Keratinocyte (primary cell): ENCODE data around the gene ZBTB34. TPM values are rescaled to one million over a fixed set of nuclear protein-coding genes. Genes with fewer than 3 reads are reported as not detected.

Experiments used
- DNase-seq: peaks from one replicate; pipeline ENCODE4 v3.0.0-alpha.2; 2011; ENCODE audit warnings: low read depth, missing footprints, low spot score
- FAIRE-seq: peaks from 2 replicates; lab custom pipeline; 2011; peaks lifted over from hg19 to GRCh38; lab: Jason Lieb, UNC
- H2AFZ ChIP-seq: 2 replicates; pipeline ENCODE4 v1.6.0; 2012; ENCODE audit warnings: low read length, control low read depth, inconsistent platforms; ENCODE audit not compliant: control insufficient read depth
- H3K27ac ChIP-seq: 2 replicates; pipeline ENCODE4 v1.5.1; 2011; ENCODE audit warnings: low read length; ENCODE audit not compliant: control insufficient read depth, insufficient read depth
- H3K27me3 ChIP-seq: 3 replicates; pipeline ENCODE4 v1.6.0; 2011; ENCODE audit warnings: low read length; ENCODE audit not compliant: control insufficient read depth, insufficient read depth; ENCODE audit errors: extremely low read depth
- H3K36me3 ChIP-seq, 2 experiments: 2 replicates in 1 of 2; 3 replicates in 1 of 2; pipeline ENCODE4 v1.5.1; 2011; ENCODE audit warnings: low read length in 2 of 2, mild to moderate bottlenecking in 1 of 2; ENCODE audit not compliant: control insufficient read depth in 2 of 2, insufficient read depth in 2 of 2; ENCODE audit errors: extremely low read depth in 1 of 2
- H3K4me1 ChIP-seq: 3 replicates; pipeline ENCODE4 v1.5.1; 2011; ENCODE audit warnings: low read length; ENCODE audit not compliant: control insufficient read depth, insufficient read depth; ENCODE audit errors: extremely low read depth
- H3K4me2 ChIP-seq: 3 replicates; pipeline ENCODE4 v1.6.0; 2011; ENCODE audit warnings: low read depth, low read length; ENCODE audit not compliant: control insufficient read depth, insufficient read depth; ENCODE audit errors: extremely low read depth
- H3K4me3 ChIP-seq, 3 experiments: fragments of 200-600 bp in 1 of 3; sonication (generic) in 1 of 3; 2 replicates in 2 of 3; 3 replicates in 1 of 3; pipeline ENCODE4 v1.5.1; 2011 to 2016; ENCODE audit warnings: low read length in 3 of 3, mild to moderate bottlenecking in 3 of 3, control low read depth in 2 of 3, inconsistent platforms in 1 of 3, low read depth in 1 of 3, mixed read lengths in 1 of 3, mixed run types in 1 of 3, moderate library complexity in 1 of 3; ENCODE audit not compliant: control insufficient read depth in 2 of 3, insufficient read depth in 2 of 3; ENCODE audit errors: extremely low read depth in 1 of 3
- H3K79me2 ChIP-seq: 2 replicates; pipeline ENCODE4 v1.6.0; 2012; ENCODE audit warnings: low read length; ENCODE audit not compliant: control insufficient read depth, insufficient read depth
- H3K9ac ChIP-seq: 3 replicates; pipeline ENCODE4 v1.6.0; 2011; ENCODE audit warnings: low read length; ENCODE audit not compliant: control insufficient read depth, insufficient read depth; ENCODE audit errors: extremely low read depth
- H3K9me1 ChIP-seq: 3 replicates; pipeline ENCODE4 v1.6.0; 2011; ENCODE audit warnings: low read length; ENCODE audit not compliant: control insufficient read depth, insufficient read depth; ENCODE audit errors: extremely low read depth
- H3K9me3 ChIP-seq: 2 replicates; pipeline ENCODE4 v1.5.1; 2012; ENCODE audit warnings: low read depth, low read length; ENCODE audit not compliant: control insufficient read depth
- H4K20me1 ChIP-seq: 3 replicates; pipeline ENCODE4 v1.6.0; 2011; ENCODE audit warnings: low read length; ENCODE audit not compliant: control insufficient read depth, insufficient read depth; ENCODE audit errors: extremely low read depth
- CTCF ChIP-seq, 3 experiments: IDR thresholded peaks in 1 of 3; conservative IDR thresholded peaks in 1 of 3; optimal IDR thresholded peaks in 1 of 3; 2 replicates in 2 of 3; 3 replicates in 1 of 3; pipeline versions ENCODE3 to v1.5.1; 2011; ENCODE audit warnings: low read length in 3 of 3, mild to moderate bottlenecking in 3 of 3, moderate library complexity in 2 of 3, control low read depth in 1 of 3, inconsistent platforms in 1 of 3; ENCODE audit not compliant: insufficient read depth in 2 of 3; ENCODE audit errors: extremely low read depth in 1 of 3
- EZH2 ChIP-seq: IDR thresholded peaks from one replicate; pipeline ENCODE4 v1.6.1; 2012; ENCODE audit warnings: inconsistent platforms, mild to moderate bottlenecking, low read length, moderate library complexity
- dilution Hi-C: fragments of 300-500 bp; cut with MboI; formaldehyde crosslinking; loops from one replicate; pipeline ENCODE4 v1.7.0; 2020; ENCODE audit warnings: low sequenced_read_pairs; ENCODE audit not compliant: extremely low pct_ligation_motif_present
- polyA plus RNA-seq, 5 experiments: library from polyadenylated mRNA; depleted of rRNA in 3 of 5; stranded (reverse) in 3 of 5; stranded (forward) in 1 of 5; unstranded in 1 of 5; fragments of >200 nt; gene quantifications; 1 replicate in 1 of 5; 2 replicates in 3 of 5; 3 replicates in 1 of 5; pipeline versions ENCODE4 v1.2.1 to v1.2.3, GENCODE V29; 2011 to 2012; ENCODE audit warnings: missing spikeins in 2 of 5, low read depth in 1 of 5, low replicate concordance in 1 of 5

The ZBTB34 gene
- polyA plus RNA-seq, 1 donor (not counting 4 experiments of a cell fraction or from before 2014, with no cell fraction given): 6.4 TPM

GRCh38 chr9:126844085-126844484, 16.4 kb upstream of the ZBTB34 start:
- no peak overlapping the region for H3K27ac ChIP-seq
- no peaks in the 10 kb centered on the region for H3K9me1 ChIP-seq
- H2AFZ ChIP-seq: no peak overlapping the region
- dilution Hi-C loops: no loop called here
- no peak for FAIRE-seq
- no peak overlapping the region for H3K4me3 ChIP-seq
- TF ChIP-seq CTCF (optimal IDR thresholded peaks at IDR 0.05 in 1 of 3, IDR thresholded peaks at IDR 0.05 in 1 of 3, conservative IDR thresholded peaks at IDR 0.05 in 1 of 3; ENCODE audit: extremely low read depth in 1 of 3, insufficient read depth in 2 of 3, low read length in 3 of 3): no peak
- TF ChIP-seq EZH2: no peak
- no peaks in the 10 kb centered on the region for H3K27me3 ChIP-seq
- peaks cover 10% of the 10 kb centered on the region for H3K4me1 ChIP-seq
- no peaks in the 10 kb centered on the region for H4K20me1 ChIP-seq
- no peaks in the 10 kb centered on the region for H3K79me2 ChIP-seq
- H3K36me3 ChIP-seq: no peaks in the 10 kb centered on the region
- H3K9me3 ChIP-seq: no peaks in the 10 kb centered on the region
- DNase-seq: no peak
- peak overlapping the region; percentile 29 for H3K4me2 ChIP-seq
- no peak overlapping the region for H3K9ac ChIP-seq

- no peaks in the 10 kb centered on the region for H3K27me3 ChIP-seq
- no peak for DNase-seq
- no peak overlapping the region for H3K4me3 ChIP-seq
- no peak overlapping the region for H2AFZ ChIP-seq
- no peaks in the 10 kb centered on the region for H4K20me1 ChIP-seq
- no peak overlapping the region for H3K27ac ChIP-seq
- no peaks in the 10 kb centered on the region for H3K79me2 ChIP-seq
- no peak overlapping the region for H3K9ac ChIP-seq
- no peak for FAIRE-seq
- H3K9me3 ChIP-seq: no peaks in the 10 kb centered on the region
- no peak overlapping the region for H3K4me2 ChIP-seq
- peaks cover 10% of the 10 kb centered on the region for H3K4me1 ChIP-seq
- H3K9me1 ChIP-seq: no peaks in the 10 kb centered on the region
- dilution Hi-C loops: no loop called here
- no peak for TF ChIP-seq EZH2
- TF ChIP-seq CTCF (optimal IDR thresholded peaks at IDR 0.05 in 1 of 3, IDR thresholded peaks at IDR 0.05 in 1 of 3, conservative IDR thresholded peaks at IDR 0.05 in 1 of 3; ENCODE audit: extremely low read depth in 1 of 3, insufficient read depth in 2 of 3, low read length in 3 of 3): no peak
- no peaks in the 10 kb centered on the region for H3K36me3 ChIP-seq
These were observed 13.4 kb upstream of the ZBTB34 start for GRCh38 chr9:126847051-126847450.
